HG03442 (cell line): Measurements from ENCODE around the gene CNKSR1.
"Not testable (repeated sequence)": the region's sequence is repeated elsewhere in the genome, so short reads cannot be mapped to it uniquely, and the experiment has no call there.

Experiments used
- ATAC-seq: cut with Tn5 transposase; IDR thresholded peaks from one replicate; pipeline ENCODE4 v1.9.1; 2021; ENCODE audit warnings: mild to moderate bottlenecking, moderate library complexity; ENCODE audit not compliant: unreplicated experiment

The CNKSR1 gene

GRCh38 chr1:26225033-26225831 is 47.9 kb downstream of the CNKSR1 start:
- ATAC-seq, result no peak

DNA sequence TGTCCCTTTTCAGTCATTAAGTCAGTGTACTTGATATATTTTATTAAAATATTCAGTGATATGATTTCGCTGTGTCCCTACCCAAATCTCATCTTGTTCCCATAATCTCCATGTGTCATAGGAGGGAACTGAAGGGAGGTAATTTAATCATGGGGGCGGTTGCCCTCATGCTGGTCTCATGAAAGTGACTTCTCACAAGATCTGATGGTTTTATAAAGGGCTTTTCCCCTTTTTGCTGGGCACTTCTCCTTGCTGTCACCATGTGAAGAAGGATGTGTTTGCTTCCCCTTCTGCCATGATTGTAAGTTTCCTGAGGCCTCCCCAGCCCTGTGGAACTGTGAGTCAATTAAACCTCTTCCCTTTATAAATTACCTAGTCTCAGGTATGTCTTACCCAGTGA is 53.4 kb downstream of the CNKSR1 start:
- not testable (repeated sequence) for ATAC-seq

GRCh38 chr1:26233903-26234643 is 56.8 kb downstream of the CNKSR1 start, which contains the start of gene CEP85:
CEP85 (plus strand) TSS chr1:26234200; CDS start chr1:26239784, 5,584 bp downstream.
- ATAC-seq, result peak; percentile 87

DNA sequence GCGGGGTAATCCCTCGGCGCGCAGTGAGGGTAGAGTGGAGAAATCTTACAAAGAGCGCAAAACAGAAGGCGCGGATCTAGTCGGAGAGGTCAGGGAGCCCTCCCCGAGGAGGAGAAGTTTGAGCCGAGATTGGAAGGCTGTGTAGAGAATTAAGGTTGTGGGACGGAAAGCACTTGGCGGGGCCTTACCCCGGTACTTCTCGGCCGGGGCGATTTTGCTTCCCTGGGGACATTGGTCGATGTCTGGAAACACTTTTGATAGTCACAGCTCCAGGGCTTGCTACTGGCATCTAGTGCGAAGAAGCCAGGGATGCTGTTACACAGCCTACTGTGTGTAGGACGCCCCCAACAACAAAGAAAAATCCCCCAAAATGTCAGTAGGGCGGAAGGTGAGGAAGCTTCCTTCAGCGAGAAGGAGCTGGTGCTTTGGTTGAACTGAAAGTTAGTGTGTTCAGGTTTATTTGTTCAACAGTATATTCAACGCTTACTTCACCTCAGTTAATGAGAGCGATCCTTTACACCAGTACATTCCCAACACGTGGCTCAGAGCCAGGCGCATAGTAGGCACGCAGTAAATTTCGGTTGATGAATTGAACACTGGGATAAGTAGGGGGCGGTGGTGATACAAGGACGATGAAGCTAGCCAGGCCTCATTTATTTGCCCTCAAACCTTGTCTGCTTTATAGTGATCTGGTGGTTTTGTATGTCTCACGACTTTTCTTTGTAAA is 57.5 kb downstream of the CNKSR1 start:
- no peak for ATAC-seq

DNA sequence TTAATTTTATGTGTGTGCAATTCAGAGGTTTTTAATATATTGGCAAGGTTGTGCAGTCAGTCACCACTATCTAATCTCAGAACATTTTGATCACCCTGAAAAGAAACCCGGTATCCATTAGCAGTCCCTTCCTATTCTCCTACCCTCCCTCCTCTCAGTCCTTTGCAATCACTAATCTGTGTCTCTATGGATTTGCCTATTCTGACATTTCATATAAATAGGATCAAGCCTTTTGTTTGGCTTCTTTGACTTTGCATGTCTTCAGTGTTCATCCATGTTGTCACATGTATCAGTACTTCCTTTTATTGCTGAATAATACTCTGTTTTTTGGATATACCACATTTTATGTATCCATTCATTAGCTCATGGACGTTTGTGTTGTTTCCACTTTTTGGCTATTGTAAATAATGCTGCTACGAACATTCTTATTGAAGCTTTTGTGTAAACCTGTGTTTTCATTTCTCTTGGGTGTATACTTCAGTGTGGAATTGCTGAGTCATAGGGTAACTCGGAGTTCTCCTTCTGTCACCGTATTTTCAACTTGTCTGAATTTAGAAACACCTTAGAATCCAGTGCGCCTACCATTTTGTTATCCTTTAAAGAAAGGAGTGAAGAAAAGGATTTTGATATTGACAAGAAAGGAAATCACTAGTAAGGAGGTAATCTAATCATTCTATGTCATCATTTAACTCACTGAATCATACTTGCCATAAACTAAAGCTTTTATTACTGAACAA is 60.1 kb downstream of the CNKSR1 start:
- ATAC-seq, result no peak
